ENCODE results near the gene HNRNPAB. TPM values are rescaled to one million over a fixed set of nuclear protein-coding genes. Genes with fewer than 3 reads are reported as not detected.
"Not testable (repeated sequence)": the region's sequence is repeated elsewhere in the genome, so short reads cannot be mapped to it uniquely, and the experiment has no call there.

The HNRNPAB gene
- total RNA-seq, 1 experiment from 2014 or later: 106 TPM

- no peak for DNase-seq (ENCODE audit: low spot score)
Observed at GRCh38 chr5:178230879-178231538, 26.7 kb downstream of the HNRNPAB start.

GRCh38 chr5:178231539-178232123 lies 27.3 kb downstream of the HNRNPAB start:
- no peak for DNase-seq (ENCODE audit: low spot score)

- DNase-seq (ENCODE audit: low spot score): peak; percentile 17
Observed at GRCh38 chr5:178232124-178232919, 28.0 kb downstream of the HNRNPAB start, which contains the start of gene PHYKPL. TSS of gene PHYKPL (minus strand) at chr5:178232802. CDS start at chr5:178232550, 252 bp downstream.

- DNase-seq (ENCODE audit: low spot score): no peak
Observed at GRCh38 chr5:178232920-178233429, 28.6 kb downstream of the HNRNPAB start.

GRCh38 chr5:178234121-178234749 lies 29.9 kb downstream of the HNRNPAB start:
- no peak for DNase-seq (ENCODE audit: low spot score)

GRCh38 chr5:178234750-178235587 lies 30.6 kb downstream of the HNRNPAB start:
- DNase-seq (ENCODE audit: low spot score): peak; percentile 33

GRCh38 chr5:178235588-178235974 lies 31.2 kb downstream of the HNRNPAB start:
- DNase-seq (ENCODE audit: low spot score): no peak

- DNase-seq (ENCODE audit: low spot score): no peak
Observed at GRCh38 chr5:178236126-178236525, 31.8 kb downstream of the HNRNPAB start.

- DNase-seq (ENCODE audit: low spot score): no peak
Observed at GRCh38 chr5:178236679-178237078, 32.3 kb downstream of the HNRNPAB start.

- no peak for DNase-seq (ENCODE audit: low spot score)
Observed at GRCh38 chr5:178237431-178238312, 33.3 kb downstream of the HNRNPAB start.

- DNase-seq (ENCODE audit: low spot score): no peak
Observed at GRCh38 chr5:178238313-178238635, 33.9 kb downstream of the HNRNPAB start.

GRCh38 chr5:178238711-178239592 lies 34.6 kb downstream of the HNRNPAB start:
- no peak for DNase-seq (ENCODE audit: low spot score)

GRCh38 chr5:178239626-178240301 lies 35.4 kb downstream of the HNRNPAB start:
- DNase-seq (ENCODE audit: low spot score): not testable (repeated sequence)

- DNase-seq (ENCODE audit: low spot score): no peak
Observed at GRCh38 chr5:178240341-178240741, 36.0 kb downstream of the HNRNPAB start.

- no peak for DNase-seq (ENCODE audit: low spot score)
Observed at GRCh38 chr5:178240766-178241165, 36.4 kb downstream of the HNRNPAB start.

GRCh38 chr5:178241231-178241663 lies 36.9 kb downstream of the HNRNPAB start:
- DNase-seq (ENCODE audit: low spot score): no peak

GRCh38 chr5:178241688-178242231 lies 37.4 kb downstream of the HNRNPAB start:
- no peak for DNase-seq (ENCODE audit: low spot score)

- no peak for DNase-seq (ENCODE audit: low spot score)
Observed at GRCh38 chr5:178242416-178242815, 38.1 kb downstream of the HNRNPAB start.

All from A172 (cell line).